HG03064 (cell line): Measurements from ENCODE around the gene HBP1.
"Not testable (repeated sequence)": the region's sequence is repeated elsewhere in the genome, so short reads cannot be mapped to it uniquely, and the experiment has no call there.

Experiments used
- ATAC-seq: cut with Tn5 transposase; IDR thresholded peaks from one replicate; pipeline ENCODE4 v1.9.1; 2021; ENCODE audit warnings: low read depth; ENCODE audit not compliant: unreplicated experiment

HBP1 gene

GRCh38 chr7:107152011-107152410 lies 16.8 kb upstream of the HBP1 start:
- no peak for ATAC-seq

GRCh38 chr7:107154826-107155225 lies 14.0 kb upstream of the HBP1 start:
- ATAC-seq = no peak

- not testable (repeated sequence) for ATAC-seq
Measured at GRCh38 chr7:107155726-107156125, 13.1 kb upstream of the HBP1 start.

DNA sequence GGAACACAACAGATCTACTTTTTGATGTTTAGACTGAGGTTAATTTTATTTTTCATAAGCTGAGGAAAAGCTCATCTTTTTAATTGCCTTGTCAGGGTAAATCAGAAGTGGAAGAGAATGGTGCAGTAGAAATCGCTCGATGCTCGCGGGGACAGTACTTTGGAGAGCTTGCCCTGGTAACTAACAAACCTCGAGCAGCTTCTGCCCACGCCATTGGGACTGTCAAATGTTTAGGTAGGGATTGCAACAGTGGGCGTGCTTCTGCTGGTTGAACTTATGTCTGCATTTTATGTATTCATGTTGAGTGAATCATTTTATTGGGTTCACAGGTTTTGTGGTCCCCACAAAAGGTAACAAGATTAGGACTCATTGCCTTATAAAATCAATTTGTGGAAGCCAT lies 11.7 kb upstream of the HBP1 start:
- ATAC-seq = no peak

DNA sequence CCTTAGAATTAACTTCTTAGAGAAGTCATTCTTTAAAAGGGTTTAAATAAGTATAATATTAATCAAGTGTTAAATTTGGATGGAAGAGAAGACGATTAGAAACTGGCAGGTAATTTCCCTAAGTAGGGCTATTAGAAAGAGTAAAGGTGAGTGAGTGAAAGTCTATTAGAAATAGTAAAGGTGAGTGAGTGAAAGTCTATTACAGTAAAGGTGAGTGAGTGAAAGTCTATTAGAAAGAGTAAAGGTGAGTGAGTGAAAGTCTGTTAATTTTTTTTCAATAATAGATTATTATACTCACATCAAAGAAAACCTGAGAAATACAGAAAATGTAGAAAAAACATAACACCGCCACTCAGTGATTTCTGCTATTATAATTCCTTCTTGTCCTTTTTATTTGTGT lies 10.8 kb upstream of the HBP1 start:
- ATAC-seq = no peak

GRCh38 chr7:107160389-107160788 lies 8.4 kb upstream of the HBP1 start:
- ATAC-seq = no peak

GRCh38 chr7:107161415-107161814 lies 7.4 kb upstream of the HBP1 start:
- no peak for ATAC-seq

- ATAC-seq = no peak
Measured at GRCh38 chr7:107162475-107162874, 6.3 kb upstream of the HBP1 start.

DNA sequence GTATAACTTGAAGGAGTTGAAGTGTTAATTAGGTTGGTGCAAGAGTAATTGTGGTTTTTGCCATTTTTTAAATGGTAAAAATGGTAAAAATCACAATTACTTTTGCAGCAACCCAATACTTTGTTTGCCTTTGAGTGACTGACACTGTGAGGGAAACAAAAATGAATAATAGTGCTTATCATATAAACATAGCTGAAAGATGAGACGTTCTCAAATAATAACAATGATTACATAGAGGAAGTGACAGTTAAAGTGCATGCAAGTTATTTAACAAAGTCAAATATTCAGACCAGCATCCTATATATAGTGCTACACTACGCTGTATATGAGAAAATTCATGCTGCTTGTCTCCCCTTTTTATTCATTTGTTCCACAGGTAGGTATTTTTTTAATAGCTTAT lies 4.7 kb upstream of the HBP1 start:
- ATAC-seq = no peak

DNA sequence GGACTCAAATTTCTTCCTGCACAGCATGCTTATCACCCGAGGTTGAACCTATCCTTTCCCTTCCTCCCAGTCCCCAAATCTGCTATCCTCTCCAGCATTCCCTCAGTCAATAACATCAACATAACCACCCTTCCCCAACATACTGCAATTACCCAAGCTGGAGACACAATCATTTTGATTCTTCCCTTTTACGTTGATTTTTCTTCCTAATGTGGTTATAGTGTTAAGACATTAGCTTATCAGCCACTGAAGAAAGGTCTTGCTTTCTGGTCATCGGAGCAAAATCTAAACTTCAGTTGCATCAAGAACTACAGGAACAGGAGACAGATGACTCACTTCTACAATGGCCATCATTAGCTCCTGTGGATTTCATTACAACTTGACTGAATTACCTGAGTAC lies 3.5 kb upstream of the HBP1 start:
- ATAC-seq = no peak

- no peak for ATAC-seq
Measured at GRCh38 chr7:107166736-107167426, 1.9 kb upstream of the HBP1 start.

GRCh38 chr7:107167483-107168232 lies 1.1 kb upstream of the HBP1 start:
- ATAC-seq = no peak

- peak; percentile 17 for ATAC-seq
Measured at GRCh38 chr7:107169120-107170050, 582 bp downstream of the HBP1 start.

GRCh38 chr7:107170051-107170915 lies 1.5 kb downstream of the HBP1 start:
- ATAC-seq = no peak

DNA sequence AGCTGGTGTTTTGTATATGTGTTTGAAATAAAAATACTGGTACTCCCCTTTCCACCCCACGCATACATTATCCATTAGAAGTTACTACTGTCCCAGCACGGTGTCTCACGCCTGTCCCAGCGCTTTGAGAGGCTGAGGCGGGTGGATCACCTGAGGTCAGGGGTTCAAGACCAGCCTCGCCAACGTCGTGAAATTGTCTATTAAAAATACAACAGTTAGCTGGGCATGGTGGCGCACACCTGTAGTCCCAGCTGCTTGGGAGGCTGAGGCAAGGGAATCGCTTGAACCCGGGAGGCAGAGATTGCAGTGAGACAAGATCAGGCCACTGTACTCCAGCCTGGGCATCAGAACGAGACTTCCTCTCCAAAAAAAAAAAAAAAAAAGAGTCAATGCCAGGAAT lies 2.7 kb downstream of the HBP1 start:
- no peak for ATAC-seq

DNA sequence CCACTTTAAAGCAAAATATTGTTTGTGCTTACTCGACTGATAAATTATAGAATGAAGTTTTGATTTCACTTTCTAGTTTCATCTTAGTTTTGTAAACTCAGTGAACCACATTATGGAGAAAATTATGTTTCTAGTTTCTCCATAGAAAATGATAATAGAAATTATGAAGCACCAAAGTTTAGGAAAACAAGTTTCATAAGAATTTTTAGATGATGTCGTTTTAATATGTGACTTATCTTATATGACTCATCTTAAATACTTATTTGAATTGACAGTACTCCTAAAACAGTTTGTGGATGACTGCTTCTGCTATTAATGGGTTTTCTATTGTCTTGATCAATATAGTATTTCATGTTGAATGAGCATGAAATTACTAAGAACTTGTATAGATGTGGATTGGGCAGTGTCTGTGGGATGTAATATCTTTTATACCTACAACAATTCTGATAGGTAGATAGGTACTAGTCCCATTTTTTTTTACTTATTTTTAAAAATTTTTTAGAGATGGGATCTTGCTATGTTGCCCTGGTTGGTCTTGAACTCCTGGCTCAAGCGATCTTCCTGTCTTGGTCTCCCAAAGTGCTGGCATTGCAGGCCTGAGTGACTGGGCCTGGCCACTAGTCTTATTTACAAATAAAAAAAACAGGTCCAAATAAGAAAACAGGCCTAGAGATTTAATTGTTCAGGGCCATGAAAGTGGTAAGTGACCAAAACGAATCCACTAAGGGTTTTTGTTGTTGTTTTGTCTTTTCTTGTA lies 3.7 kb downstream of the HBP1 start:
- ATAC-seq = no peak

DNA sequence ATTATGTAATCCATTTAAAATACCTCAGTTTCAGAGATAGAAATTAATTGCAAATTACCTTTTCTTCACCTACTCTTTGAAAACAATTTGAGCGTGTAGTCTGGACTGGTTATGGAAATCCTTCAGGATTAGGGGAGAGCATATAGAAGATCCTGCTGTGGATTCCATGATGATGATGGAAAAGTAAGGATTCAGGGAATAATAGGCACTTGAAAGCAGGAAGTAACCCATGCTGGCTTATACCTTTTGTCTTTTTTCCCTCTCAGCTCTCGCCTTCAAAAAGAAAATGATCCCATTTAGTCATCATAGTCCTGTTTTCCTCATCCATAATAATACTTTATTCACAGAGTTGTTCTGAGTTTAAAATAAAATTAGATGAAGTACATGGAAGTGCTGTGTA lies 4.4 kb downstream of the HBP1 start:
- no peak for ATAC-seq

GRCh38 chr7:107173691-107174406 lies 5.0 kb downstream of the HBP1 start:
- ATAC-seq = peak; percentile 49
